ENCODE results near the gene ADSS1.
A peak's percentile ranks its signal among the peaks of the same experiment; 100 is the strongest.

The ADSS1 gene

DNA sequence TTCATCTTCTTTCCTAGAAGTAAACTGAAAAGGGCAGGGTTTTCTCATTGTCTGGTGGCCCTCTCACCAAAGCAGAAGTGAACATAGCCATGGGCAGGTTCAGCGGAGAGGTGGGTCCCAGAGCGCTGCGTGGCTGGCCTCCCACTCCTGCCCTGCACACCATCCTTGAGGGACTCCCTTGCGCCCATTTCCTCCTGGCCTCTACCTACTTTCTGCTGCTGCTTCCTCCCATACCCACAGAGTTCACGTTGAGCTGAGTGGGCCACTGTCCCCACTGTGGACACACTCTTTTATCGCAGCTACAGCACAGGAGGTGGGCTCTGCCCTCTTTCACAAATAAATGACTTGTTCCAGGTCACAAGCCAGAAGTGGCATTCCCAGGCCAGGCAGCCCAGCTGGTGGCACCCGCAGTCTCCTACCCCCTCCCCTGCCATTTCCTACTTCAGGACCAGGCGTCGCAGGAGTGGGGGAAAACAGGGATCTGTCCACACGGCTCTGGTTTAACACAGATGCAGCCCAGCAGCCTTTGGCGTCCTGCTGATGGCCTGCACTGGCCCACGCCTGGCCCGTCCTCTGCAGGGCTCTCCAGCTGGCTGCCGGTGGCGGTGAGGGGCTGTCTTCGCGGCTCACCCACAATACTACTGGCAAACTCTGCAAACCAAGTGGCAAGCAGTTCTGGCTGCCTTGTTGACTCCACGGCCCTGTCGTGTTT, 33.8 kb downstream of the ADSS1 start:
- Histone ChIP-seq H3K9me3 (ENCODE audit: control insufficient read depth, insufficient read depth, low read length) (no peaks in the 10 kb centered on the region), H3K4me3 (ENCODE audit: low read length) (peak overlapping the region; percentile 1; the same call in 1 of the 2 replicates), H3K27me3 (ENCODE audit: control insufficient read depth, insufficient read depth, low read length) (no peaks in the 10 kb centered on the region), H3K36me3 (ENCODE audit: control insufficient read depth, insufficient read depth, low read length) (peaks cover 38% of the 10 kb centered on the region), H3K4me1 (ENCODE audit: control insufficient read depth, insufficient read depth, low read length) (peaks cover 5% of the 10 kb centered on the region; the same call in 1 of the 2 replicates), H3K27ac (ENCODE audit: low read length) (no peak overlapping the region)
- DNase-seq (ENCODE audit: low read depth, low spot score): no peak
- WGBS (ENCODE audit: insufficient coverage, insufficient read length): no CpG with 5 or more reads among the region's 19 CpGs

DNA sequence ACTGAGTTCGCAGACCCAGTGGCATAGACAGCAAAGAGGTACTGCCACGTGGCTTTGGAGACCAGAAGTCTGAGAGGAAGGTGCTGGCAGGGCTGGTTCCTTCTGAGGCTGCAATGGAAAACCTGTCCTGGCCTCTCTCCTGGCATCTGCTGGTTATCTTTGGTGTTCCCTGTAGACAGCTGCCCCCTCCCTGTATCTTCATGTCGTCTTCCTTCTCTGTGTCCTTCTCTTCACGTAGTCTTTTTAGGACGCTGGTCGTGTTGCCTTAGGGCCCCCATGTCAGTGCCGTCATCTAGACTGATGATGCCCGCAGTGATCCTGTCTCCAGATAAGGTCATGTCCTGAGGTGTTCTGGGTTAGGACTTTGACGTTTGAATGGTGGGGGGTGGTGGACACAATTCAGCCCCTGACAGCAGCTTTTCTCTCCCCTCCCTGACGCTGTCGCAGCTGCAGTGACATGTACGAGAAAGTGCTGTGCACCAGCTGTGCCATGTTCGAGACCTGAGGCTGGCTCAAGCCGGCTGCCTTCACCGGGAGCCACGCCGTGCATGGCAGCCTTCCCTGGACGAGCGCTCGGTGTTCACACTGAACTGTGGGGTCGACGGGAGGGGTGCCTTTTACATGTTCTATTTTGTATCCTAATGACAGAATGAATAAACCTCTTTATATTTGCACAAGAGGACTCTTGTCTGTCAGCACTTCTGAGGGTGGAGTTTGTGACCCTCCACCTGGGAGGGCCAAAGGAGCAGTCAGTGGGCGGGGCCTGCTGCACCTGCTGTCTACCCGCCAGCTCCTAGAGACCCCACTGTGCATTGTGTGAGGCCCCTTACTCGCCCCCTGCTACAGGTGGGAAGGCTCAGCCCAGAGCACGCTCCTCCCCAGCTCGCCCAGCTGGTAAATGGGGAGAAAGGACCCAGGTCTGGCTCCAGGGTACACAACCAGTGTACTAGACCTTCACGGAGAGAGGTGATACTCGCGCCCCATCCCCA, 35.2 kb downstream of the ADSS1 start:
- Histone ChIP-seq H3K36me3 (ENCODE audit: control insufficient read depth, insufficient read depth, low read length) (peaks cover 38% of the 10 kb centered on the region), H3K4me3 (ENCODE audit: low read length) (no peak overlapping the region), H3K27me3 (ENCODE audit: control insufficient read depth, insufficient read depth, low read length) (no peaks in the 10 kb centered on the region), H3K27ac (ENCODE audit: low read length) (no peak overlapping the region), H3K9me3 (ENCODE audit: control insufficient read depth, insufficient read depth, low read length) (no peaks in the 10 kb centered on the region), H3K4me1 (ENCODE audit: control insufficient read depth, insufficient read depth, low read length) (peaks cover 2% of the 10 kb centered on the region; the same call in 1 of the 2 replicates)
- no CpG with 5 or more reads among the region's 30 CpGs for WGBS (ENCODE audit: insufficient coverage, insufficient read length)
- DNase-seq (ENCODE audit: low read depth, low spot score): no peak

DNA sequence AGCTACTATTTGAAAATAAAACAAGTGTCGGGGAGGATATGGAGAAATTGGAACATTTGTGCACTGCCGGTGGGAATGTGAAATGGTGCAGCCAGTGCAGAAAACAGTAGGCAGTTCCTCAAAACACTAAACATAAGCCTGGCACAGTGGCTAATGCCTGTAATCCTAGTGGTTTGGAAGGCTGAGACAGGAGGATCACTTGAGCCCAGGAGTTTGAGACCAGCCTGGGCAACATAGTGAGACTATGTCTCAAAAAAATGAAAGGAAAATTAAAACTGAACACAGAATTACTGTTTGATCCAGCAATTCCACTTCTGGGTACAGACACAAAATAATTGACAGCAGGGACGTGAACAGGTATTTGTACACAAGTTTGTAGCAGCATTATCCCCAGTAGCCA, 41.5 kb downstream of the ADSS1 start:
- no peaks in the 10 kb centered on the region for H3K27me3 ChIP-seq (ENCODE audit: control insufficient read depth, insufficient read depth, low read length)
- H3K9me3 ChIP-seq (ENCODE audit: control insufficient read depth, insufficient read depth, low read length): no peaks in the 10 kb centered on the region
- H3K4me1 ChIP-seq (ENCODE audit: control insufficient read depth, insufficient read depth, low read length): peaks cover 4% of the 10 kb centered on the region
- H3K36me3 ChIP-seq (ENCODE audit: control insufficient read depth, insufficient read depth, low read length): no peaks in the 10 kb centered on the region; the same call in 1 of the 2 replicates
- no peak overlapping the region for H3K27ac ChIP-seq (ENCODE audit: low read length)
- no CpG with 5 or more reads among the region's 3 CpGs for WGBS (ENCODE audit: insufficient coverage, insufficient read length)
- DNase-seq (ENCODE audit: low read depth, low spot score): no peak
- no peak overlapping the region for H3K4me3 ChIP-seq (ENCODE audit: low read length)

DNA sequence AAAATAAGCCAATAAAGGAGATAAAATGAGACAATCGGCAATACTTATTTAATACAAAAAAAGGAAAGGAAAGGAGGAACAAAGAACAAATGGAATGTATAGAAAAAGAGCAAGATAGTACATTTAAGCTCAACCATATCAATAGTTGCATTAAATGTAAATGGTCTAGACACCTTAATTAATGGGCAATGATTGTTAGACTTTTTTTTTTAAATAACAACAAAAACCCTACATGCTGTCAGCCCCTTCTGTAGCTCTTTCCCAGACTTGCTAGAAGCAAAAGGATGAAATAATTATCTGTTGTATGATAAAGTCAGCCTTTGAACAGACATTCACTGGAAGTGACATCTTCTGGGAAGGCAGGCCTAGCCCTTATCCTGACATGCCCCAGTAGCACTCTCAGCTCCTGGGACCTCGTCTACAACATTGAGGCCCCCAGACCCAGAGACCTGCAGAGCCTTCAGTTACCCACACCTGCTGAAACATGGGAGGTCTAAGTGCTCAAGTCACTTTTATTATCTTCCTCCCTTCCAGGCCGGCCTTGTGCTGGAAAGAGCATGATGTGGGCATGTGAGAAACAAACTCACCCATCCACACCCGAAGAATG, 42.3 kb downstream of the ADSS1 start:
- Histone ChIP-seq H3K4me3 (ENCODE audit: low read length) (no peak overlapping the region), H3K9me3 (ENCODE audit: control insufficient read depth, insufficient read depth, low read length) (no peaks in the 10 kb centered on the region), H3K27me3 (ENCODE audit: control insufficient read depth, insufficient read depth, low read length) (no peaks in the 10 kb centered on the region), H3K27ac (ENCODE audit: low read length) (no peak overlapping the region), H3K4me1 (ENCODE audit: control insufficient read depth, insufficient read depth, low read length) (peaks cover 4% of the 10 kb centered on the region), H3K36me3 (ENCODE audit: control insufficient read depth, insufficient read depth, low read length) (peaks cover 3% of the 10 kb centered on the region)
- WGBS (ENCODE audit: insufficient coverage, insufficient read length): no CpG with 5 or more reads among the region's 4 CpGs
- DNase-seq (ENCODE audit: low read depth, low spot score): no peak

DNA sequence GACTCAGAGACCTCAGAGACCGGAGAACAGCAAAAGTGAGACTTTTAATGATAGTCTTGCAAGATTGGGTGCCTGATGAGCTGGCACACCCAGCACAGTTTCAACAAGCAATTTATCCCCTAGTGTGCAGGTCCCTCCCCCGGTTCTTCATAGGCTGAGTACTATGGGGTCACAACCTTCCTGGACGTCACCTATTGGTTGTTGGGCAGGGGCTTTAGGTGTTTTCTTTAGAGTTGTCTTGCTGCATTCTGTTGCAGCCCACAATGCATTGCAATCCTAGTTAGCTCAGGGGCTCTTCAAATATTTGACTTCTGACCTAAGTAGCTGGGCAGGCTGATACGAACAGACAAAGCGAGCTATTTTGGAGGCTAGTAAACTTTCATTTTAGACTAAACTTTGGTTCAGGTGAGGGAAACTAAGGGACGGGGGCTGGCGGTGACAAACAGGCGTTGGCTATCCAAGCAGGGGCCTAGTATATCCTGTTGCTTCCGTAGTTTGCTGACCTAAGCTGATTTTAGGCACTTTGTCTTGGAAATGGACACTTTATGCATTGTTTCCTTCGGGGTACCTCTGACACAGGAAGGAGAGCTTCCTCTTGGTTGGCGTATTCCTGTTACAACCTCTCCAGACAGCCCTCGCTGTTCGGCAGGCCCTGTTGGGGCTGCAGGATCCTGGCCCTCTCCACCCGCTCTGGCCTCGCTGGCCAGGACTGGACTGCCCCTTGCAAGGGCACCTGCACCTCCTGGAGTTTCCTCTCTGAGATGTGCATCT, 43.0 kb downstream of the ADSS1 start:
- H3K36me3 ChIP-seq (ENCODE audit: control insufficient read depth, insufficient read depth, low read length): peaks cover 10% of the 10 kb centered on the region
- DNase-seq (ENCODE audit: low read depth, low spot score): no peak
- no CpG with 5 or more reads among the region's 15 CpGs for WGBS (ENCODE audit: insufficient coverage, insufficient read length)
- no peak overlapping the region for H3K27ac ChIP-seq (ENCODE audit: low read length)
- H3K9me3 ChIP-seq (ENCODE audit: control insufficient read depth, insufficient read depth, low read length): no peaks in the 10 kb centered on the region
- no peaks in the 10 kb centered on the region for H3K27me3 ChIP-seq (ENCODE audit: control insufficient read depth, insufficient read depth, low read length)
- peaks cover 4% of the 10 kb centered on the region for H3K4me1 ChIP-seq (ENCODE audit: control insufficient read depth, insufficient read depth, low read length)
- no peak overlapping the region for H3K4me3 ChIP-seq (ENCODE audit: low read length)

DNA sequence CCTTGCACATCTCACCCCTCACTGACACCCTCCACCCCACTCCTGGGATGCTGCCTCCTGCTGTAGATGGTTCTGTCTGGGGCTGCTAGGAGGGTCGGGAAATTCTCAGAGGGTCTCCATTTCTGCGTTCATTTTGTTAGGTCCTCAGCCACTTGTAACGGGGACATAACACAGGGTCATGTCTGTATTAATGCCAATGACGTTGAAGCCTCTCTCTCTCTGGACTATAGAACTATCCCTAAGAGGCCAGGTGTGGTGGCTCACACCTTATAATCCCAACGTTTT, 43.5 kb downstream of the ADSS1 start:
- no CpG with 5 or more reads among the region's 5 CpGs for WGBS (ENCODE audit: insufficient coverage, insufficient read length)
- Histone ChIP-seq H3K4me1 (ENCODE audit: control insufficient read depth, insufficient read depth, low read length) (peaks cover 4% of the 10 kb centered on the region), H3K27me3 (ENCODE audit: control insufficient read depth, insufficient read depth, low read length) (no peaks in the 10 kb centered on the region), H3K9me3 (ENCODE audit: control insufficient read depth, insufficient read depth, low read length) (no peaks in the 10 kb centered on the region), H3K27ac (ENCODE audit: low read length) (no peak overlapping the region), H3K36me3 (ENCODE audit: control insufficient read depth, insufficient read depth, low read length) (peaks cover 15% of the 10 kb centered on the region), H3K4me3 (ENCODE audit: low read length) (no peak overlapping the region)
- no peak for DNase-seq (ENCODE audit: low read depth, low spot score)

DNA sequence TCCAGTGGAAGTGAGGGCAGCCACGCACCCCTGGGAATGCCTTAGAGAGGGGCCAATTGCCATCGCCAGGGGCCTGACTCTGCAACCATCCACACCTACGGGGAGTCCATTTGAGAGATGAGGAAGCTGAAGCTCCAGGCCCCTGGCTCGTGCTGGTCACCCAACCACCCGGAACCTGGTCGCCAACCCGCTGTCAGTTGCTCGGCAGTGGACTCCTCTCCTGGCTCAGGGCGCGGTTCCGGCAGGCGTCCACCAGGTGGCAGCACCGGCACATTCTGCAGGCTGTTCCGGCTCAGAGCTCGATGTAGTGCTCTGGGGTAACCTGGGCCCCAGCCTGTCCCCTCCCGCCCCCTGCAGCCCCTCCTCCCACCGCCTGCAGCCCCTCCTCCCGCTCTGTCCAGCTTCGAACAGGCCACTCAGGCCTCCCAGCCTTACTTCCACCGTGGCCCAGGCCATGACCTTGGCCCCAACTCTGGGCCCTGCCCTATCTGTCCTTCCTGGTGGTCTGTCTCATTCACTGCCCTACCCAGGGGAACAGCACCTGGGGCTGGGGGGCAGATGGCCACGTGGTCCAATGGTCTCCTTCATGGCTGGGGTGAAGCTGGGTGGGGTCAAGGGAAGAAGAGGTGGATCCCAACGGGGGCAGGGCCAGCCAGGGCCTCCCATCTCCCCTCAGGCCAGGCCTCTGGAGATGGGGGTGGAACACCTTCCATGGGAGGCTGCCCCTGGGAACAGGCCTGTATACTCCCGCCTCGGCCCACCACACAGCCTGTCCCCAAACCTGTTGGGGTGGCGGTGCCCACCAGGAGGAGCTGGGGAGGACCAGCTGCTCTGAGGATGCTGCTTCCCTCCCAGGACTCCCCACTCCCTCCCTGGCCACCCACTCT, 44.7 kb downstream of the ADSS1 start:
- no peak overlapping the region for H3K27ac ChIP-seq (ENCODE audit: low read length)
- no peak overlapping the region for H3K4me3 ChIP-seq (ENCODE audit: low read length)

DNA sequence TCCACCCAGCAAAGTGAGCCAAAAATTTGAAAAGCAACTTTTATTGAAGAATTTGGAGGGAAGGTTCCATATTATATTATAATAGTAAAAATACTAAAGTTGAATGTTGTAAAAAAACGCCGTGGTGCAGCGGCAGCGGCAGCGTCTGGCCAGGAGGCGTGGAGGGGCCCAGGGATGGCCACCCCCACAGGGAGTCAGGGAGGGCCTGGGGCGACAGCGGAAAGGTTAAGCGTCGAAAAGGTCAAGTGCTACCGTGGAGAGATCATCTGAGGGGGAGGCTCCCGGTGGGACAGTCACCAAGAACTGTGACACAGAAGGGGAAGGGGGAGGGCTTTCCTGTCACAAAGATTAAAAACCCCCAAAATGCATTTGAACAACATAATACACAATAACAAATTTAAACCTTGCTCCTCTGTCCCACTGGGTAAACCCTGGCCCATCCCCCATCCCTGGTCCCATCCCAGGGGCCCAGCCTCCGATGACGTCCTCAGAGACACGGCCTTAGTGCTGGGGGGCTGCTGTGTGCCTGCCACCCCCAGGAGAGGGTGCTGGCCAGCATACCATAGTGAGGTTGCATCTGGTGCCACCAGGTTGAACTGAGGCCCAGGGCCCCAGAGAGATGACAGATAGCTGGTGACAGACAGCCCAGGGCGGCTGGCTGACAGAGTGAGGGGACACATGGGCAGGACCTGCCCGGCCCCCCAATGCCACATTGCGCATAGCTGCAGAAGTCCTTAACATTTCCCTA, 45.5 kb downstream of the ADSS1 start:
- no peaks in the 10 kb centered on the region for H3K27me3 ChIP-seq (ENCODE audit: control insufficient read depth, insufficient read depth, low read length)
- DNase-seq (ENCODE audit: low read depth, low spot score): no peak
- H3K9me3 ChIP-seq (ENCODE audit: control insufficient read depth, insufficient read depth, low read length): no peaks in the 10 kb centered on the region
- no peak overlapping the region for H3K4me3 ChIP-seq (ENCODE audit: low read length)
- H3K27ac ChIP-seq (ENCODE audit: low read length): no peak overlapping the region
- no CpG with 5 or more reads among the region's 18 CpGs for WGBS (ENCODE audit: insufficient coverage, insufficient read length)
- peaks cover 4% of the 10 kb centered on the region for H3K4me1 ChIP-seq (ENCODE audit: control insufficient read depth, insufficient read depth, low read length)
- peaks cover 23% of the 10 kb centered on the region for H3K36me3 ChIP-seq (ENCODE audit: control insufficient read depth, insufficient read depth, low read length)

More for the DNA sequence above, 44.7 kb downstream of the ADSS1 start:
- no peaks in the 10 kb centered on the region for H3K9me3 ChIP-seq (ENCODE audit: control insufficient read depth, insufficient read depth, low read length)
- peak; percentile 82 for DNase-seq (ENCODE audit: low read depth, low spot score)
- H3K36me3 ChIP-seq (ENCODE audit: control insufficient read depth, insufficient read depth, low read length): peaks cover 23% of the 10 kb centered on the region
- H3K27me3 ChIP-seq (ENCODE audit: control insufficient read depth, insufficient read depth, low read length): no peaks in the 10 kb centered on the region
- peaks cover 4% of the 10 kb centered on the region for H3K4me1 ChIP-seq (ENCODE audit: control insufficient read depth, insufficient read depth, low read length)
- WGBS (ENCODE audit: insufficient coverage, insufficient read length): no CpG with 5 or more reads among the region's 25 CpGs

DNA sequence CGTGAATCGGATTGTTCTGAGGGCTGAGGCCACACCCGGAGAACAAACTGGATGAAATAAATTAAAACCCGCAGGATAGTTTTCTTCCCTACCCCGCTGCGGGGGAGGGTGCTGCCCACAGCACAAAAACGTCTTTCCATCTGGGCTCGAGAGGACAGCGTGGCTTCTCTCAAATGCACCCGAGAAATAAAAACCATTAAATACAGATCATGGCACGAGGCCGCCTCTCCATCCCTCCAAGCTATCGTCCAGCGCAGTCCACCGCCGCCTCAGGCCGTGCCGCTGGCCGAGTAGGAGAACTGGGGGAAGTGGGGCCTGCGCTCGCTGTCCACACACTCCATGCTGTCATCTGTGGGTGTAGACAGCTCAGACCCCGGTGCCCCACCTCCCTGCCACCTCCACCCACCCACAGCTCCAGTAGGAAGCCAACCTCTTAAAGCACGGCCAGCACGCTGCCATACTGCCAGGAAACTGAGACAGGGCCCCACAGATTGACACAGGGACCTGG, 46.1 kb downstream of the ADSS1 start:
- peaks cover 23% of the 10 kb centered on the region for H3K36me3 ChIP-seq (ENCODE audit: control insufficient read depth, insufficient read depth, low read length)
- no peak overlapping the region for H3K27ac ChIP-seq (ENCODE audit: low read length)
- peaks cover 4% of the 10 kb centered on the region for H3K4me1 ChIP-seq (ENCODE audit: control insufficient read depth, insufficient read depth, low read length)
- no peak for DNase-seq (ENCODE audit: low read depth, low spot score)
- no peaks in the 10 kb centered on the region for H3K9me3 ChIP-seq (ENCODE audit: control insufficient read depth, insufficient read depth, low read length)
- H3K27me3 ChIP-seq (ENCODE audit: control insufficient read depth, insufficient read depth, low read length): no peaks in the 10 kb centered on the region
- no peak overlapping the region for H3K4me3 ChIP-seq (ENCODE audit: low read length)
- WGBS (ENCODE audit: insufficient coverage, insufficient read length): no CpG with 5 or more reads among the region's 24 CpGs

All from iPS DF 6.9 (cell line).